Inflammatory macrophage treated with lipopolysaccharide for 4 hours (primary cell): ENCODE data around the gene ACSS1.
A peak's percentile ranks its signal among the peaks of the same experiment; 100 is the strongest.

Source experiments
- DNase-seq: peaks from one replicate; pipeline ENCODE4 v3.0.0-alpha.2; 2020

ACSS1 gene

DNA sequence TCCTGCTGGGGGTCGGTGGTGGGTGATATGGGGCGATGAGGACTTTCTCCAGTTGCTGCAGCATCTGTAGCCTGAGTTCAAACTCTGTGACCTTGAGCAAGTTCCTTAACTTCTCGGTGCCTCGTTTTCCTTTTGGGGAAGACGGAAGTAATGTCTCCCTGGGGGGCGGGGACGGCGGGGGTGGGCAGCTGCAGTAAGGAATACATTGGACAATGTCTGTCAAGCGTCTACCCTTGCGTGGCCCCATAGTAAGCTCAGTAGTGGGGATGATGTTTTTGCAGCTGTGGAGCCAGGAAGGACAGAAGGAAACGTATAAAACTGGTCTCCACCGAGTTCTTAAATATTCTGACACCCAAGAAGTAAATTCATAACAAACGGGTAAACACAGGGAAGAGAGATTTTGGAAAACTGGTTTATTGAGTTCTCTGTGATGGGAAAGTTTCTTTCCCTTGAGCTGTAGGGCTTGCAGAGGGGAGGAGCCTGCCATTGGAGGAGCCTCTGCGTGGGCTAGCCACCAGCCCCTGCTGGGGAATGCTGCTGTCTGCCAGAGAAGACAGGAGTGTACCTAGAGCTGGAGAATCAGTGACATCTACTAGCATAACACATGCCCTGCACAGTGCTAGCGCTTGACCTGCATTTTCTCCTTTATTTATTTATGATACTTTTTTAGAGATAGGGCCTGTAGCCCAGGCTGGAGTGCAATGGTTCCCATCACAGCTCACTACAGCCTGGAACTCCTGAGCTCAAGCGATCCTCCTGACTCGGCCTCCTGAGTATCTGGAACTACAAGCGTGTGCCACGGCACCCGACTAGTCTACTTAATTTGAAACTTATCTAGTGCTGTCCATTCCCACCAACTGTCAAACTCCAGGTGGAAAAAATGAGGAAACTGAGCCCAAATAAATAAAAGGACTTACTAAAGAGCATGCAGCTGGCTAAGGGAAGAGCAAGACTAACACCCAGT lies 1.2 kb upstream of the ACSS1 start:
- peak; percentile 39 for DNase-seq

- peak; percentile 71 for DNase-seq
These were observed 497 bp downstream of the ACSS1 start for GRCh38 chr20:25057234-25058050.

- no peak for DNase-seq
These were observed 1.2 kb downstream of the ACSS1 start for GRCh38 chr20:25056690-25057233.

GRCh38 chr20:25055711-25056495 lies 2.0 kb downstream of the ACSS1 start:
- DNase-seq, result no peak

DNA sequence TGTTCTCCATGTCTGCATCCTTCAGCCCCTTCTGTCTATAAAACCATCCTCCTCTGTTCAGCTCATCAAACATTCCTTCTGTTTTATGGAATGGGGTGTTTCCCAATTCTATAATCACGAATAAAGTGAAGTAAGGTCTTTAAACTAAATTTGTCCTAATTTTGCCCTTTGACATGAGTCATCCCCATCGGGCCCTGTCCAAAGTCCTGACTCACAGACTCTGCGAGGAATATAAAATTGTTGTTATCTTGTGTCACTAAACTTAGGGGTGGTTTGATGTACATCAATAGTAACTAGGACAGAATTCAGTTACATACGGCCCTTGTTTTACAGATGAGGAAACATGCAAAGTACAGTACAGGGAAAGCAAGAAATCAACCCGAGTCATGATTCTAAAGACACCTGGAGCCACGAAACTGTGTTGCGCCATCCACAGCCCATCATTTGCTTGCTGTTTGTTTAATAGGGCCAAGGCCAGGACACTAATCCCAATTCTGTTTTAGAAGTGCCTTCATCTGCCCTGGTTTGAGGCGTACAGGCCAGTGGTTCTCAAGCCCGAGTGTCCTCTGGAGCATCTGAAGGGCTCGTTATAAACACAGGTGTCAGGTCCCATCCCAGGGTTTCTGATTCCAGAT lies 2.8 kb downstream of the ACSS1 start:
- DNase-seq, result peak; percentile 22

- DNase-seq, result no peak
These were observed 3.7 kb downstream of the ACSS1 start for GRCh38 chr20:25054096-25054820.

DNA sequence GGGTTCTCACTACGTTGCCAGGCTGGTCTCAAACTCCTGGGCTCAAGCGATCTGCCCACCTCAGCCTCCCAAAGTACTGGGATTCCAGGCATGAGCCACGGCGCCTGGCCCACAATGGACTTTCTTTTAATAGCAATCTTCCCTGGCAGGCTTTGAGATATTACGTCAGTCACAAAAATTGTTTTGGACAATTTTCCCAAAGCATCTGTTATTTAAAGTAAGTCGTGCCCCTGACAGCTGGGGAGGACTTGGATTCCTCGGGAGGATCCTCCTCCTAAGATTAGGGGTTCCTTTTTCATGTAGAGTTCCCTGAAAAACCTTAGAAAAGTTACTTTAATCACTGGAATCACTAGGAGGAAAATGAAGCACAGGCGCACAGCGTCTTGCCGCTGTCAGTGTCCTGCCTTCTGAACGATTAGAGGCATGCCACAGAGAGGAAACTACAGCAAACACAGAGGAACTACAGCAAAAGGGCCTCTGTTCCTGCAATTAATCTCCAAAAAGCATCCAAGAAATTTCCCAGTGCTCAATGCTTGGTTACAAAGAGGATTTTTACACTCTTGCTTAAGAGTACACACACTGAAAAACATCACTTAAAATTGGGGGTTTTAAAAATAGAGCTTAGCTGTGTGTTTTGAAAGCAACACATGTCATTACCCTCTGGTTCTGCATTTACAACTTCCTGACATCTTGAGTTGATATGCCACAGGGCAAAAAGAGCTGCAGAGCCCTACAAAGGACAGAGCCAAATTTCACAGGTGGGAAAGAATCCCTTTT lies 4.5 kb downstream of the ACSS1 start:
- DNase-seq, result no peak

- no peak for DNase-seq
These were observed 5.4 kb downstream of the ACSS1 start for GRCh38 chr20:25052255-25053194.

- no peak for DNase-seq
These were observed 6.4 kb downstream of the ACSS1 start for GRCh38 chr20:25051386-25052155.

- no peak for DNase-seq
These were observed 7.2 kb downstream of the ACSS1 start for GRCh38 chr20:25050501-25051350.

- DNase-seq, result no peak
These were observed 7.9 kb downstream of the ACSS1 start for GRCh38 chr20:25050082-25050481.

- DNase-seq, result no peak
These were observed 8.5 kb downstream of the ACSS1 start for GRCh38 chr20:25049261-25050060.

DNA sequence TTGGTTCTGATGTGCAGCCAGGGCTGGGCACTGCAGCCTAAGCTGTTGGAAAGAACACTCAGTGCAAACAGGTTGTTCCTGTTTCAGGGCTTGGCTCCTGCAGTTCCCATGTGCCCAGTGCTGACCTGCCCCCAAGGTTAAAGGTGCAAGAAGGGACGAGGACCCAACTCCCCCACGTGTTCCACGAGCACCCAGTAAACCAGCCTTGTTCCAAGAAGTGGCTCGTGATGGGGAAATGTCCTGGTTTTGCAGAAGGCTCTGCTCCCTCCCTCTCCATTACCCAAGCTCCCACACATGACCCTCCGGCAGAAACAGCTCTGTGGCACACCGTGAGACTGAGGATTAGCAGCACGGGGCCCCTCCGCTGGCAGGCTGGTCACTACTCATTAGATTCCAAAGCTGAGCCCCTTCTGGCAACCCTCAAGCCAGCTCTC lies 9.4 kb downstream of the ACSS1 start:
- no peak for DNase-seq

DNA sequence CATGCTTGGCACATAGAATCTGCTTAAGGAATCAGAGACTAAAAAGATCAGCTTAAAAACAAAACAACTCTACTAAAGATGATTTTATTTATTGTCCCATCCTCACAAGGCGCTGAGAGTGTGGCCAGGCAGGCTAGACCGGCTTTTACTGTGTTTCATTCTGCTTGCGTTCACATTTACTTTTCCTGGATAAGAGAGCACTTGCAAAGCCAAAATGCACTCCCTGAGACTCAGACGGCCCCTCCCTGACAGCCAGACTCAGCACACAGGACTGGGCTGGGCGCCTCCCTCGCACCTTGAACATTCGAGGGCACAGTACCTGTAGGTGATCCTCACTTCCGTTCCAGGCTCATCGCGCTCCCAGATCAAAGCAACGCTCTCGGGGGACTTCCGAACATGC lies 10.2 kb downstream of the ACSS1 start:
- no peak for DNase-seq

DNA sequence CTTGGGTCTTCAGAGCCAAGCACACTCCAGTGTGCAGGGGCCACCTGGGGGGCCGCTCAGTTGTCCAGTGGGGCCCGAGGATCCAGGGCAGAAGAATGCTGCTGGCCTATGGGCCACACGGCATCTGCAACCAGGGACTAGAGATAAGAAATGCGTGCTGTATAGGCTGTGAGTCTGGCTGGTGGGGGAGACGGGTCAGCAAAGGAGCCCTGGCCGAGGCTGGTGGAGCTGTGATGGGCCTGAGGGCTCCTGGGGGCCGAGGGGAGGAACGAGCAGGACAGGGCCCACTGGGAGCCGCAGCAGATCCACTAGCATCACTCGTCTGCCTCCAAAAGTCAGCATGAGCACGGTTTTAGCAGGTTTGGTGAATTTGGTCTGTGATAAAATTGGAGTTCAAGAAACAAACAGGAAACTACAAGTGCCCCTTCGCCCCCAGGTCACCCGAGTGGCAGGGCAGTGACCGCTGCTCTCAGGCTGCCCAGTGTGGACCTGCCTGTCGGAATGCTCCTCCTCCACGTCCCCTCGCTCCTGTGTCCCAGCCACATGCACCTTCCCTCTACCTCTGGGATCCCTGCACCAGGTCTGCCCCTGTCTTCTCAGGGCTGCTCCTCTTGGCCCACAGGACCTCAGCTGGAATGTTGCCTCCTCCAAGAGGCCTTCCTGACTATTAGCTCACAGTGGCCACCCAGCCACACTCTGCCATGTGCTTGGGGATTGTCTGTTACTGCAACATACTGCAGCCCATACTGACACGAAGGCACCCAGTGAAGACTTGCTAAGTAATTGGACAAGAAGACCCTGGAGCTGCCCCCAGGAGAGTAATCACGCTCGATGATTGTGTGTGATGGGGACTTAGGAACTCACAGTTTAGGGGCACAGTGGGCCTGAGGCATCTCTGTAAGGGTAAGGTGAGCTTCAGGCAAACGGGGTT lies 10.9 kb downstream of the ACSS1 start:
- DNase-seq, result no peak
